ENCODE data around the gene NLGN2. TPM values are rescaled to one million over a fixed set of nuclear protein-coding genes. Genes with fewer than 3 reads are reported as not detected.

NLGN2 gene
- total RNA-seq, 4 donors from 2014 or later = 5.5 to 9.6 (median 6.4) TPM

DNA sequence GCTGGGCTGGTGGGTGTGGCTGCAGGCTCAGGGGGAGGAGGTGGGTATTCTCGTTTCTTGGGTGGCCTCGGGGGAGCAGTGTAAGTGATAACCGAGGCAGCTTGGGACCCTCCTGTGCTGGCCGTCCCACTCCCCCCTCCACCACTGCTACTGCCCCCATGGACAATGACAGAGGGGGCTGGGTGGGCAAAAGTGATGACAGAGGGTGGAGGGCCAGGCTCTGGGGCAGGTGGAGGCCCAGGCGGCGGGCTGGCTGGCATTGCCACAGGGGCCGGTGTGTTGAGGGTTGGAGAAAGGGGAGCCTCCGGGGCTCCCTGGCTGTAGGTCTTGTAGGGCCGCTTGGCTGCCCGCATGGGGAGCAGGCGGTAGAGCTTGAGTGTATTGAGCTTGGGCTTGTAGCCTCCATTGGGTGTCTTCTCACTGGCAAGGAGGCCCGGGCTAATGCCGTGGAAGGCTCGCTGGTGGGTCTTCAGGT is 55.8 kb downstream of the NLGN2 start:
- no peak overlapping the region for H3K4me3 ChIP-seq (ENCODE audit: low read depth, poor library complexity, severe bottlenecking)
- TF ChIP-seq CTCF (IDR thresholded peaks at IDR 0.05) (no peak), POLR2A (IDR thresholded peaks at IDR 0.05) (no peak)
- intact Hi-C loops (cut with DNase I; ENCODE audit: low total_unique reads) = no loop called here
- WGBS, 2 donors = 86 to 87% methylated on average over 12 to 14 of the region's 14 CpGs
- no peak for DNase-seq (ENCODE audit: low spot score in 2 of 2)

GRCh38 chr17:7464081-7464480 is 56.4 kb downstream of the NLGN2 start:
- TF ChIP-seq POLR2A (IDR thresholded peaks at IDR 0.05) = no peak
- no peak for TF ChIP-seq CTCF (IDR thresholded peaks at IDR 0.05)
- no peak overlapping the region for H3K4me3 ChIP-seq (ENCODE audit: low read depth, poor library complexity, severe bottlenecking)
- no peak for DNase-seq (ENCODE audit: low spot score in 2 of 2)
- intact Hi-C loops (cut with DNase I; ENCODE audit: low total_unique reads) = no loop called here
- WGBS, 2 donors = 41 to 56% methylated on average over 9 of the region's 9 CpGs

GRCh38 chr17:7465597-7466275 is 58.1 kb downstream of the NLGN2 start:
- no peak for TF ChIP-seq CTCF (IDR thresholded peaks at IDR 0.05)
- no peak overlapping the region for H3K4me3 ChIP-seq (ENCODE audit: low read depth, poor library complexity, severe bottlenecking)
- 89 to 94% methylated on average over 28 to 33 of the region's 33 CpGs for WGBS, 2 donors
- DNase-seq (ENCODE audit: low spot score in 2 of 2) = no peak
- intact Hi-C loops (cut with DNase I; ENCODE audit: low total_unique reads) = no loop called here

- H3K4me3 ChIP-seq (ENCODE audit: low read depth, poor library complexity, severe bottlenecking) = no peak overlapping the region
- TF ChIP-seq CTCF (IDR thresholded peaks at IDR 0.05) (no peak), POLR2A (IDR thresholded peaks at IDR 0.05) (no peak)
- WGBS, 2 donors = 88 to 90% methylated on average over 9 of the region's 9 CpGs
- intact Hi-C loops (cut with DNase I; ENCODE audit: low total_unique reads) = no loop called here
- DNase-seq (ENCODE audit: low spot score in 2 of 2) = no peak
Measured at GRCh38 chr17:7466318-7466638, 58.6 kb downstream of the NLGN2 start.

DNA sequence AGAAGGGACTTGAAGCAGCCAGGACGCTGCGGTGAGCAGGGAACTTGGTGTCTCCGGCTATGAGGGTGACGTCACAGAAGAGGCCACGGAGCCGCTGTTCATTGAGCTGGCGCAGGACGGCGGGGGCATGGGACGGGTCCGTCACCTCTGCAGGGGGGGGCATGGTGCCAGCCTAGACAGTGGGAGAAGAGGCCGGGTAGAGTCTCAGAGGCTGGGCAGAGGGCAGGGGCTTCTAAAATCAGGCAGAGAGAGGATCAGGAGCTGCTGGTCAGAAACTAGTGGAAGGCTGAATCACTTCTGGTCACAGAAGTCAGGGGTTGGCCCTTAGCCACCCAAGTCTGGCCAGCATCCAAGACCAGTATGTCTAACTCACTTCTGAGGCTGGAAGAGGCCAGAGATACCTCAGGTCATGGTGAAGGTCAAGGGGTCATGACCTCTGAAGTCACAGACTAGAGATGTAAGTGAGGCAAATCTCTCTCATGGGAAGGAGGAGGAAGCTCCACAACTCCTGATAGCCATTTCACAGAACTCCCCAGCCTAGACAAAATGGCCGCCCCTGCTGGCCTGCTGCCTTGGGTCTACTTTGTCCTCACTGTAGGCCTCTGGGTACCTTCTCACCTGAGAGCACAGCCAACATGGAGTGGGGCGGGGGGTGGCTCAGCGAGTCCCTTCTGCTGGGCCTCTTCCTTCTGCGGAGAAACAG is 59.1 kb downstream of the NLGN2 start:
- H3K4me3 ChIP-seq (ENCODE audit: low read depth, poor library complexity, severe bottlenecking) = no peak overlapping the region
- intact Hi-C loops (cut with DNase I; ENCODE audit: low total_unique reads) = no loop called here
- no peak for DNase-seq (ENCODE audit: low spot score in 2 of 2)
- 68 to 79% methylated on average over 16 of the region's 16 CpGs for WGBS, 2 donors
- no peak for TF ChIP-seq CTCF (IDR thresholded peaks at IDR 0.05)
- TF ChIP-seq POLR2A (IDR thresholded peaks at IDR 0.05) = no peak
